ENCODE results near the gene SLC44A1. TPM values are rescaled to one million over a fixed set of nuclear protein-coding genes. Genes with fewer than 3 reads are reported as not detected.

Gene SLC44A1
- total RNA-seq, 4 donors from 2014 or later = 51.1 to 82.2 (median 70.5) TPM

- WGBS, 2 donors = 69 to 72% methylated on average over 1 of the region's 1 CpG
- intact Hi-C loops (cut with DNase I; ENCODE audit: low total_unique reads) = no loop called here
- no peak overlapping the region for H3K4me3 ChIP-seq (ENCODE audit: low read depth, poor library complexity, severe bottlenecking)
- TF ChIP-seq POLR2A (IDR thresholded peaks at IDR 0.05) (no peak), CTCF (IDR thresholded peaks at IDR 0.05) (no peak)
- no peak for DNase-seq (ENCODE audit: low spot score in 2 of 2)
These were observed 25.1 kb upstream of the SLC44A1 start for GRCh38 chr9:105219291-105219805.

- DNase-seq (ENCODE audit: low spot score in 2 of 2) = no peak
- 85 to 88% methylated on average over 3 of the region's 3 CpGs for WGBS, 2 donors
- no peak overlapping the region for H3K4me3 ChIP-seq (ENCODE audit: low read depth, poor library complexity, severe bottlenecking)
- intact Hi-C loops (cut with DNase I; ENCODE audit: low total_unique reads) = no loop called here
- no peak for TF ChIP-seq POLR2A (IDR thresholded peaks at IDR 0.05)
- TF ChIP-seq CTCF (IDR thresholded peaks at IDR 0.05) = no peak
These were observed 24.0 kb upstream of the SLC44A1 start for GRCh38 chr9:105220451-105220850.

GRCh38 chr9:105223544-105224140 is 20.8 kb upstream of the SLC44A1 start:
- TF ChIP-seq POLR2A (IDR thresholded peaks at IDR 0.05) (no peak), CTCF (IDR thresholded peaks at IDR 0.05) (no peak)
- WGBS, 2 donors = 87 to 89% methylated on average over 2 of the region's 2 CpGs
- no peak for DNase-seq (ENCODE audit: low spot score in 2 of 2)
- H3K4me3 ChIP-seq (ENCODE audit: low read depth, poor library complexity, severe bottlenecking) = no peak overlapping the region
- intact Hi-C loops (cut with DNase I; ENCODE audit: low total_unique reads) = no loop called here

GRCh38 chr9:105226055-105226454 is 18.4 kb upstream of the SLC44A1 start:
- no peak for DNase-seq (ENCODE audit: low spot score in 2 of 2)
- intact Hi-C loops (cut with DNase I; ENCODE audit: low total_unique reads) = no loop called here
- no peak for TF ChIP-seq POLR2A (IDR thresholded peaks at IDR 0.05)
- no peak for TF ChIP-seq CTCF (IDR thresholded peaks at IDR 0.05)
- no peak overlapping the region for H3K4me3 ChIP-seq (ENCODE audit: low read depth, poor library complexity, severe bottlenecking)

- DNase-seq (ENCODE audit: low spot score in 2 of 2) = no peak
- H3K4me3 ChIP-seq (ENCODE audit: low read depth, poor library complexity, severe bottlenecking) = no peak overlapping the region
- intact Hi-C loops (cut with DNase I; ENCODE audit: low total_unique reads) = no loop called here
- no peak for TF ChIP-seq POLR2A (IDR thresholded peaks at IDR 0.05)
- no peak for TF ChIP-seq CTCF (IDR thresholded peaks at IDR 0.05)
These were observed 12.2 kb upstream of the SLC44A1 start for GRCh38 chr9:105232207-105232606.

- TF ChIP-seq POLR2A (IDR thresholded peaks at IDR 0.05) (no peak), CTCF (IDR thresholded peaks at IDR 0.05) (no peak)
- DNase-seq (ENCODE audit: low spot score in 2 of 2) = no peak
- no peak overlapping the region for H3K4me3 ChIP-seq (ENCODE audit: low read depth, poor library complexity, severe bottlenecking)
- intact Hi-C loops (cut with DNase I; ENCODE audit: low total_unique reads) = no loop called here
These were observed 10.6 kb upstream of the SLC44A1 start for GRCh38 chr9:105233873-105234272.
